ENCODE results near the gene ZMYM2. TPM values are rescaled to one million over a fixed set of nuclear protein-coding genes. Genes with fewer than 3 reads are reported as not detected.

Gene ZMYM2
- polyA plus RNA-seq, 2 of the 4 experiments (the other 2 are of a cell fraction): 21.7 to 56.7 TPM

DNA sequence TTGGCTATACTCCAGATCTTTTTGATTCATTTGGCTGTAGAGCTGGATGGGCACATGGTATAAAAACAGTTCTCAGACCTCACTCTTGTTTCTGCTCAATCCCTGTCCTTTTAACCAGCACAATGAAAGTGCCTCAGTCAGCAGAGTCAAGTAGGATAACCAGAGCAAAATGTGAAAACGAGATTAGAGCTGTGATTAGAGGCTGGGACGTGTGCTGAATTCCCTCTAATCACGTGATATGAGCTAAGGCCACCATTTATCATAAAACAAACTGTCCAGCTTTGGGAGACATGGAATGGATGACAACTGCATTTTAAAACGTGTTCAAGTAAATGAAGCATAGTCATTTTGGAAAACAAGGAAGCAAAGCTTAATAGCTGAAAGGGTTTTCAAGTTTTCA is 148.2 kb downstream of the ZMYM2 start:
- CTCF ChIA-PET: interaction anchor here (0.8 to 2.5 kb wide), 3 partner anchors 9 to 21 kb away, joined by 3 to 11 read pairs (median 4); no protein-coding TSS in a partner anchor
- ATAC-seq (no peak), FAIRE-seq (no peak)

DNA sequence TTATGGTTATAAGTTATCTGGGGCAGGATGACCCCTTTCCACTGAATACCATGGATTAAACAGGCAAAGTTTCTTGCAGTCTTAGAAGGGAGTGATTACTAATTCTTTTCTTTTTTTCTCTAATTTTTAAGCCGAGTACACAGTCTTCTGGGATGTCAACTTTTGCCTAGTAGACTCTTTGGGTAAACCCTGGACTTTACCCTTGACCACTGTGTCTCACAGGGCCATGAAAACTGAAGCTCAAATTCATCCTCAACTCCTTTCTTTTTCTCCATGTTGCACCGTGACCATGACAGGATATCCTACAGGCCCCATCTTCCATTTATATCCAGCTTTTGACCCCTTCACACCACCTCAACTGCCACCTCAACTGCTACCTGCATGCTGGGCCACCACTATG is 150.5 kb downstream of the ZMYM2 start:
- POLR2A ChIA-PET: no interaction called here
- FAIRE-seq: no peak
- Histone ChIP-seq H3K9me3 (no peaks in the 10 kb centered on the region), H3K4me2 (no peak overlapping the region), H3K27ac (no peak overlapping the region), H3K4me3 (no peak overlapping the region), H3K4me1 (no peaks in the 10 kb centered on the region)
- DNase-seq (ENCODE audit: low read depth in 1 of 2, low spot score in 1 of 2): no peak
- no peak for TF ChIP-seq NR3C1 (IDR thresholded peaks at IDR 0.05)
- no peak for TF ChIP-seq HDAC2 (IDR thresholded peaks at IDR 0.05)
- TF ChIP-seq EHF (CRISPR knock-in tag; IDR thresholded peaks at IDR 0.05): no peak
- no peak for TF ChIP-seq HEYL (CRISPR knock-in tag; IDR thresholded peaks at IDR 0.05)
- TF ChIP-seq CEBPB (IDR thresholded peaks at IDR 0.05): no peak
- TF ChIP-seq ESRRA (IDR thresholded peaks at IDR 0.05; ENCODE audit: borderline replicate concordance, low read length): no peak
- no peak for ATAC-seq
- CTCF ChIA-PET: interaction anchor here (1.2 to 2.6 kb wide), 3 partner anchors 9 to 54 kb away, joined by 3 to 7 read pairs (median 4); no protein-coding TSS in a partner anchor
- WGBS (ENCODE audit: missing lambda C conversion rate): 53% methylated on average over 2 of the region's 2 CpGs

More for the DNA sequence above, 148.2 kb downstream of the ZMYM2 start:
- DNase-seq (ENCODE audit: low read depth in 1 of 2, low spot score in 1 of 2): no peak
- POLR2A ChIA-PET: no interaction called here
- H3K4me3 ChIP-seq: no peak overlapping the region
- 17% methylated on average over 4 of the region's 4 CpGs for WGBS (ENCODE audit: missing lambda C conversion rate)
- H3K27ac ChIP-seq: no peak overlapping the region
- H3K9me3 ChIP-seq: no peaks in the 10 kb centered on the region
- no peak overlapping the region for H3K4me2 ChIP-seq
- no peaks in the 10 kb centered on the region for H3K4me1 ChIP-seq
- no peak for TF ChIP-seq ZNF302 (CRISPR knock-in tag; IDR thresholded peaks at IDR 0.05)
- TF ChIP-seq, protein P1, sequence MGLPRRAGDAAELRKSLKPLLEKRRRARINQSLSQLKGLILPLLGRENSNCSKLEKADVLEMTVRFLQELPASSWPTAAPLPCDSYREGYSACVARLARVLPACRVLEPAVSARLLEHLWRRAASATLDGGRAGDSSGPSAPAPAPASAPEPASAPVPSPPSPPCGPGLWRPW (IDR thresholded peaks at IDR 0.05): no peak
- TF ChIP-seq, protein P2, sequence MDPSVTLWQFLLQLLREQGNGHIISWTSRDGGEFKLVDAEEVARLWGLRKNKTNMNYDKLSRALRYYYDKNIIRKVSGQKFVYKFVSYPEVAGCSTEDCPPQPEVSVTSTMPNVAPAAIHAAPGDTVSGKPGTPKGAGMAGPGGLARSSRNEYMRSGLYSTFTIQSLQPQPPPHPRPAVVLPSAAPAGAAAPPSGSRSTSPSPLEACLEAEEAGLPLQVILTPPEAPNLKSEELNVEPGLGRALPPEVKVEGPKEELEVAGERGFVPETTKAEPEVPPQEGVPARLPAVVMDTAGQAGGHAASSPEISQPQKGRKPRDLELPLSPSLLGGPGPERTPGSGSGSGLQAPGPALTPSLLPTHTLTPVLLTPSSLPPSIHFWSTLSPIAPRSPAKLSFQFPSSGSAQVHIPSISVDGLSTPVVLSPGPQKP (IDR thresholded peaks at IDR 0.05; ENCODE audit: low read depth, low read length): no peak
- TF ChIP-seq MYC (IDR thresholded peaks at IDR 0.05; ENCODE audit: borderline replicate concordance, low read length): no peak
- no peak for TF ChIP-seq SREBF2 (IDR thresholded peaks at IDR 0.05)
- TF ChIP-seq, protein P3, sequence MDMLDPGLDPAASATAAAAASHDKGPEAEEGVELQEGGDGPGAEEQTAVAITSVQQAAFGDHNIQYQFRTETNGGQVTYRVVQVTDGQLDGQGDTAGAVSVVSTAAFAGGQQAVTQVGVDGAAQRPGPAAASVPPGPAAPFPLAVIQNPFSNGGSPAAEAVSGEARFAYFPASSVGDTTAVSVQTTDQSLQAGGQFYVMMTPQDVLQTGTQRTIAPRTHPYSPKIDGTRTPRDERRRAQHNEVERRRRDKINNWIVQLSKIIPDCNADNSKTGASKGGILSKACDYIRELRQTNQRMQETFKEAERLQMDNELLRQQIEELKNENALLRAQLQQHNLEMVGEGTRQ (IDR thresholded peaks at IDR 0.05): no peak

DNA sequence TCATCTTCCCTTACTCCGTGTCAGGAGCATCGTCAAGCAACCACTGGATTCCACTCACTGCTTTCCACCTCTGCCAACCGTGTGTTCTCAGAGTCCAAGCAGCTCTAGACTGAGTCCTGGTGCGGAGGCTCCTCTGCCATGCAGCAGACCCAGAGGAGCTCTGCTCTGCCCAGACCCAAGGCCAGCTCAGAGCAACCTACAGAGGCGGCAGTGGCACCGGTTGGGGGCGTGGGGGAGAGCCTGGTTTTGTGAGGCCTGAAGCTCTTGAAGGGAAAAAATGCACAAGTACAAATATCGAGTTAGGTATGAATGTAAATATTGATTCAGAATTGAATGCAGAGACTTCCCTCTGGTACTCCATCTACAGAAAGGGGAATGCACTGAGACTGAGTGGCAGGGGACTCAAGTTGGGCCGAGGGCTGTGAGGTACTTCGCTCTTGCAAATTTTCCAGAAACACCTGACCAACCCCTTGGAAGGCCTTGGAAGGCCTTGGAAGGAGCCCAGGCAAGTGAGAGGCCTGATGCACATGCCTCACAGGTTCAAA is 155.6 kb downstream of the ZMYM2 start:
- TF ChIP-seq RARB (CRISPR knock-in tag; IDR thresholded peaks at IDR 0.05) (no peak), ESRRA (IDR thresholded peaks at IDR 0.05; ENCODE audit: borderline replicate concordance, low read length) (no peak), SREBF2 (IDR thresholded peaks at IDR 0.05) (no peak), BHLHE40 (IDR thresholded peaks at IDR 0.05; ENCODE audit: low read depth, low read length) (no peak), KDM1A (IDR thresholded peaks at IDR 0.05; ENCODE audit: low read depth) (no peak), JUN (IDR thresholded peaks at IDR 0.05) (no peak), HEYL (CRISPR knock-in tag; IDR thresholded peaks at IDR 0.05) (no peak), EP300 (IDR thresholded peaks at IDR 0.05) (no peak)
- Histone ChIP-seq H3K4me1 (no peaks in the 10 kb centered on the region), H3K9me3 (no peaks in the 10 kb centered on the region), H3K27ac (no peak overlapping the region), H3K4me2 (no peak overlapping the region), H3K4me3 (no peak overlapping the region)
- no peak for DNase-seq (ENCODE audit: low read depth in 1 of 2, low spot score in 1 of 2)
- WGBS (ENCODE audit: missing lambda C conversion rate): 75% methylated on average over 10 of the region's 10 CpGs
- ChIA-PET CTCF (interaction anchor here (0.6 kb wide), 1 partner anchor 33 kb away, joined by 3 read pairs; no protein-coding TSS in a partner anchor), POLR2A (no interaction called here)
- ATAC-seq: no peak
- no peak for FAIRE-seq

DNA sequence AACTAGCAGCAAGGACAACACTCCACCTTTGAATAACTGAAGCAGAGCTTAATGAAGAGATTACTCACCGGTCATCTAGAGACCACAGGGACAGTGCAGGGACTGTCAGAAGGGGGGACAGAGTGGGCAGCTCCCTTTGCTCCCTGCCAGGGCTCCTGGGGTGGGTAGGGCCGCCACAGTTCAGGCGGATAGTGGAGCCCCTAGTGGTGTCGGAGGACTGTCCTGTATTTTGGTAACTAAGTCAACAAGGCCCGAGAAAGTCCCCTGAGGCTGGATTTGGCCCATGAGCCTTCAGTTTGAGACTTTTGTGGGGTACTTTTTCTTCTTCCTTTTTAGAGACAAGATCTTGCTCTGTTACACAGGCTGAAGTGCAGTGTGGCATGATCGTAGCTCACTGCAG is 157.7 kb downstream of the ZMYM2 start:
- DNase-seq (ENCODE audit: low read depth in 1 of 2, low spot score in 1 of 2) (no peak), FAIRE-seq (no peak), ATAC-seq (no peak)
- H3K4me1 ChIP-seq: peaks cover 6% of the 10 kb centered on the region; the same call in 1 of the 3 replicates
- POLR2A ChIA-PET: no interaction called here
- TF ChIP-seq MAZ (IDR thresholded peaks at IDR 0.05; ENCODE audit: borderline replicate concordance, low read depth, low read length) (no peak), GATA3 (IDR thresholded peaks at IDR 0.05; ENCODE audit: borderline replicate concordance) (no peak), JUN (IDR thresholded peaks at IDR 0.05) (no peak), ZNF302 (CRISPR knock-in tag; IDR thresholded peaks at IDR 0.05) (no peak), FOSB (CRISPR knock-in tag; IDR thresholded peaks at IDR 0.05) (no peak)
- no peak overlapping the region for H3K4me2 ChIP-seq
- WGBS (ENCODE audit: missing lambda C conversion rate): 82% methylated on average over 6 of the region's 6 CpGs
- CTCF ChIA-PET: no interaction called here
- no peaks in the 10 kb centered on the region for H3K9me3 ChIP-seq
- H3K4me3 ChIP-seq: no peak overlapping the region
- H3K27ac ChIP-seq: no peak overlapping the region

Data from A549 (cell line).